H1 (cell line): Measurements from ENCODE around the gene SFXN2. TPM values are rescaled to one million over a fixed set of nuclear protein-coding genes. Genes with fewer than 3 reads are reported as not detected.

ENCODE experiments used
- CREB1 ChIP-seq: IDR thresholded peaks from 2 replicates; pipeline ENCODE4 v1.6.1; 2012; ENCODE audit warnings: inconsistent platforms
- EP300 ChIP-seq, 2 experiments: IDR thresholded peaks; 1 replicate in 1 of 2; 2 replicates in 1 of 2; pipeline ENCODE4 v1.6.1; 2011 to 2012; ENCODE audit warnings: low read depth in 2 of 2, low read length in 2 of 2, mild to moderate bottlenecking in 2 of 2, borderline replicate concordance in 1 of 2, inconsistent platforms in 1 of 2, moderate library complexity in 1 of 2
- KDM1A ChIP-seq: fragments of 200-600, 300-600 bp; sonication (generic); IDR thresholded peaks from 2 replicates; pipeline ENCODE4 v1.7.1; 2016; ENCODE audit warnings: mild to moderate bottlenecking, low read length, borderline replicate concordance
- KDM5A ChIP-seq: fragments of 200-600 bp; IDR thresholded peaks from 2 replicates; pipeline ENCODE4 v1.7.1; 2012; ENCODE audit warnings: mild to moderate bottlenecking, low read length, inconsistent platforms, mixed read lengths
- NANOG ChIP-seq: IDR thresholded peaks from 2 replicates; pipeline ENCODE4 v1.6.1; 2011; ENCODE audit warnings: low read length, low read depth, mild to moderate bottlenecking, inconsistent platforms; ENCODE audit not compliant: insufficient read depth, poor library complexity, severe bottlenecking
- RNF2 ChIP-seq: fragments of 200-900, 300-1000 bp; sonication (generic); IDR thresholded peaks from 2 replicates; pipeline ENCODE4 v1.7.1; 2016; ENCODE audit warnings: borderline replicate concordance, low read depth, mild to moderate bottlenecking, antibody characterized with exemption, low read length; ENCODE audit not compliant: poor library complexity, severe bottlenecking; ENCODE audit errors: missing control alignments
- SRF ChIP-seq: IDR thresholded peaks from 2 replicates; pipeline ENCODE4 v1.6.1; 2011; ENCODE audit warnings: mild to moderate bottlenecking, low read depth, low read length, moderate library complexity
- polyA plus RNA-seq, 7 experiments: library from polyadenylated mRNA; depleted of rRNA in 3 of 7; stranded (reverse) in 5 of 7; unstranded in 2 of 7; fragments of >200 nt in 5 of 7; fragments of 200-250 nt in 2 of 7; gene quantifications; 1 replicate in 5 of 7; 2 replicates in 1 of 7; 4 replicates in 1 of 7; pipeline versions ENCODE4 v1.2.1 to v1.2.3, GENCODE V29; 2011 to 2013; ENCODE audit warnings: missing spikeins in 2 of 7, mixed read lengths in 2 of 7
- total RNA-seq: library from RNA; stranded (reverse); fragmentation: NEBNext Ultra II Directional; extraction: Animal tissue kit (Norgen Biotek cat#: 25700); gene quantifications from 2 replicates; pipeline ENCODE4 v1.2.1, GENCODE V29; 2021
- TF ChIP-seq, protein P1 (sequence below): fragments of 300-600 bp; sonication (generic); IDR thresholded peaks from 2 replicates; pipeline ENCODE4 v1.7.1; 2012; ENCODE audit warnings: low read length, moderate library complexity, mild to moderate bottlenecking, inconsistent platforms; ENCODE audit not compliant: insufficient replicate concordance

The SFXN2 gene
- total and polyA plus RNA-seq, 2 of the 8 experiments (the other 6 are each of a cell fraction or from before 2014, with no cell fraction given): 20.5 to 23.5 TPM

DNA sequence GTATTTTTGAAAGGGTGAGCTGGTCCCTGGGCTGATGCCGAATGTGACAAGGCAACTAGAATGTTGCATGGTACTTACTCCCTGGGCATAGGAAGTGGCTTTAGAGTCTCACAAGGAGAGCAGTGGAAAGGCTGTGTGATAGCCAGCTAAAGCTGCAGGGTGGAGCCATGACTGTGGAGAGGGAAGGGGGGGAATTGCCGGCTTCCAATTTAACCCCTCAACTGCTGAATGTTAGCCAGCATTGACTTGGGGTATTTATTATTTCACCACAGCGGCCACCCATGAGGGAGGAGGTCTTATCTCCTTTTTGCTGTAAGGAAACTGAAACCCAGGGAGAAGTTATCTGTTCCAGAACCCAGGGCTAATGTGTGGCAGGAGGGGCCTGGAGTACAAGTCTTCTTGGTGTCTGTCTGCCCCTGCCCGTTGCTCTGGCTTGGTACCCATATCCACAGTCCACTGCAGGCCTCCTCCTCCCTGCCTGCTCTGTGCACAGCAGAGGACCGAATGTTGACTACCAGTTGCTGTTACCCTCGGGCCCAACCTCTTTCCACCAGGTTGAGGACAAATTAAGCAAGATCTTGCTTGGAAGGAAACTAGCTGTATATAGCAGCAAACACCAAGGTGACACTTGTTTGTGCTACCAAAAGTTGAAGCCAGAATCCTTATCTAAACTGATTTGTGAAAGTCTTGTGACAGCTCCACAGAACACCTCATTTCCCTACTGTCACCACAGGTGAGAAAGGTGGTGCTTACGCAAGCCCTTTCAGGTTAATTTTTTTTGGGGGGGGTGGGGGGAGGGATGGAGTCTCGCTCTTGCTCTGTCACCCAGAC is 66.9 kb downstream of the SFXN2 start (continued):
- TF ChIP-seq, protein P1, sequence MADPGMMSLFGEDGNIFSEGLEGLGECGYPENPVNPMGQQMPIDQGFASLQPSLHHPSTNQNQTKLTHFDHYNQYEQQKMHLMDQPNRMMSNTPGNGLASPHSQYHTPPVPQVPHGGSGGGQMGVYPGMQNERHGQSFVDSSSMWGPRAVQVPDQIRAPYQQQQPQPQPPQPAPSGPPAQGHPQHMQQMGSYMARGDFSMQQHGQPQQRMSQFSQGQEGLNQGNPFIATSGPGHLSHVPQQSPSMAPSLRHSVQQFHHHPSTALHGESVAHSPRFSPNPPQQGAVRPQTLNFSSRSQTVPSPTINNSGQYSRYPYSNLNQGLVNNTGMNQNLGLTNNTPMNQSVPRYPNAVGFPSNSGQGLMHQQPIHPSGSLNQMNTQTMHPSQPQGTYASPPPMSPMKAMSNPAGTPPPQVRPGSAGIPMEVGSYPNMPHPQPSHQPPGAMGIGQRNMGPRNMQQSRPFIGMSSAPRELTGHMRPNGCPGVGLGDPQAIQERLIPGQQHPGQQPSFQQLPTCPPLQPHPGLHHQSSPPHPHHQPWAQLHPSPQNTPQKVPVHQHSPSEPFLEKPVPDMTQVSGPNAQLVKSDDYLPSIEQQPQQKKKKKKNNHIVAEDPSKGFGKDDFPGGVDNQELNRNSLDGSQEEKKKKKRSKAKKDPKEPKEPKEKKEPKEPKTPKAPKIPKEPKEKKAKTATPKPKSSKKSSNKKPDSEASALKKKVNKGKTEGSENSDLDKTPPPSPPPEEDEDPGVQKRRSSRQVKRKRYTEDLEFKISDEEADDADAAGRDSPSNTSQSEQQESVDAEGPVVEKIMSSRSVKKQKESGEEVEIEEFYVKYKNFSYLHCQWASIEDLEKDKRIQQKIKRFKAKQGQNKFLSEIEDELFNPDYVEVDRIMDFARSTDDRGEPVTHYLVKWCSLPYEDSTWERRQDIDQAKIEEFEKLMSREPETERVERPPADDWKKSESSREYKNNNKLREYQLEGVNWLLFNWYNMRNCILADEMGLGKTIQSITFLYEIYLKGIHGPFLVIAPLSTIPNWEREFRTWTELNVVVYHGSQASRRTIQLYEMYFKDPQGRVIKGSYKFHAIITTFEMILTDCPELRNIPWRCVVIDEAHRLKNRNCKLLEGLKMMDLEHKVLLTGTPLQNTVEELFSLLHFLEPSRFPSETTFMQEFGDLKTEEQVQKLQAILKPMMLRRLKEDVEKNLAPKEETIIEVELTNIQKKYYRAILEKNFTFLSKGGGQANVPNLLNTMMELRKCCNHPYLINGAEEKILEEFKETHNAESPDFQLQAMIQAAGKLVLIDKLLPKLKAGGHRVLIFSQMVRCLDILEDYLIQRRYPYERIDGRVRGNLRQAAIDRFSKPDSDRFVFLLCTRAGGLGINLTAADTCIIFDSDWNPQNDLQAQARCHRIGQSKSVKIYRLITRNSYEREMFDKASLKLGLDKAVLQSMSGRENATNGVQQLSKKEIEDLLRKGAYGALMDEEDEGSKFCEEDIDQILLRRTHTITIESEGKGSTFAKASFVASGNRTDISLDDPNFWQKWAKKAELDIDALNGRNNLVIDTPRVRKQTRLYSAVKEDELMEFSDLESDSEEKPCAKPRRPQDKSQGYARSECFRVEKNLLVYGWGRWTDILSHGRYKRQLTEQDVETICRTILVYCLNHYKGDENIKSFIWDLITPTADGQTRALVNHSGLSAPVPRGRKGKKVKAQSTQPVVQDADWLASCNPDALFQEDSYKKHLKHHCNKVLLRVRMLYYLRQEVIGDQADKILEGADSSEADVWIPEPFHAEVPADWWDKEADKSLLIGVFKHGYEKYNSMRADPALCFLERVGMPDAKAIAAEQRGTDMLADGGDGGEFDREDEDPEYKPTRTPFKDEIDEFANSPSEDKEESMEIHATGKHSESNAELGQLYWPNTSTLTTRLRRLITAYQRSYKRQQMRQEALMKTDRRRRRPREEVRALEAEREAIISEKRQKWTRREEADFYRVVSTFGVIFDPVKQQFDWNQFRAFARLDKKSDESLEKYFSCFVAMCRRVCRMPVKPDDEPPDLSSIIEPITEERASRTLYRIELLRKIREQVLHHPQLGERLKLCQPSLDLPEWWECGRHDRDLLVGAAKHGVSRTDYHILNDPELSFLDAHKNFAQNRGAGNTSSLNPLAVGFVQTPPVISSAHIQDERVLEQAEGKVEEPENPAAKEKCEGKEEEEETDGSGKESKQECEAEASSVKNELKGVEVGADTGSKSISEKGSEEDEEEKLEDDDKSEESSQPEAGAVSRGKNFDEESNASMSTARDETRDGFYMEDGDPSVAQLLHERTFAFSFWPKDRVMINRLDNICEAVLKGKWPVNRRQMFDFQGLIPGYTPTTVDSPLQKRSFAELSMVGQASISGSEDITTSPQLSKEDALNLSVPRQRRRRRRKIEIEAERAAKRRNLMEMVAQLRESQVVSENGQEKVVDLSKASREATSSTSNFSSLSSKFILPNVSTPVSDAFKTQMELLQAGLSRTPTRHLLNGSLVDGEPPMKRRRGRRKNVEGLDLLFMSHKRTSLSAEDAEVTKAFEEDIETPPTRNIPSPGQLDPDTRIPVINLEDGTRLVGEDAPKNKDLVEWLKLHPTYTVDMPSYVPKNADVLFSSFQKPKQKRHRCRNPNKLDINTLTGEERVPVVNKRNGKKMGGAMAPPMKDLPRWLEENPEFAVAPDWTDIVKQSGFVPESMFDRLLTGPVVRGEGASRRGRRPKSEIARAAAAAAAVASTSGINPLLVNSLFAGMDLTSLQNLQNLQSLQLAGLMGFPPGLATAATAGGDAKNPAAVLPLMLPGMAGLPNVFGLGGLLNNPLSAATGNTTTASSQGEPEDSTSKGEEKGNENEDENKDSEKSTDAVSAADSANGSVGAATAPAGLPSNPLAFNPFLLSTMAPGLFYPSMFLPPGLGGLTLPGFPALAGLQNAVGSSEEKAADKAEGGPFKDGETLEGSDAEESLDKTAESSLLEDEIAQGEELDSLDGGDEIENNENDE: no peak
- TF ChIP-seq SRF: no peak
- TF ChIP-seq EP300 (IDR thresholded peaks at IDR 0.05; ENCODE audit: borderline replicate concordance in 1 of 2, low read depth in 2 of 2, low read length in 2 of 2): no peak
- no peak for TF ChIP-seq CREB1
- TF ChIP-seq NANOG: no peak
- no peak for TF ChIP-seq KDM1A
- TF ChIP-seq KDM5A: no peak
- no peak for TF ChIP-seq RNF2
